ENCODE results near the gene SPOCK1.

- TF ChIP-seq GATA2 (IDR thresholded peaks at IDR 0.05; ENCODE audit: low read depth, low read length) (no peak), GATA3 (IDR thresholded peaks at IDR 0.05; ENCODE audit: low read depth, low read length) (no peak)
These were observed 437.7 kb downstream of the SPOCK1 start for GRCh38 chr5:137061382-137061781.

All from SH-SY5Y (cell line).